GM21423 (cell line): ENCODE results near the gene NADK.

Experiments used
- ATAC-seq: cut with Tn5 transposase; IDR thresholded peaks from one replicate; pipeline ENCODE4 v1.9.1; 2021; ENCODE audit warnings: mild to moderate bottlenecking, moderate library complexity; ENCODE audit not compliant: unreplicated experiment

The NADK gene, protein sequence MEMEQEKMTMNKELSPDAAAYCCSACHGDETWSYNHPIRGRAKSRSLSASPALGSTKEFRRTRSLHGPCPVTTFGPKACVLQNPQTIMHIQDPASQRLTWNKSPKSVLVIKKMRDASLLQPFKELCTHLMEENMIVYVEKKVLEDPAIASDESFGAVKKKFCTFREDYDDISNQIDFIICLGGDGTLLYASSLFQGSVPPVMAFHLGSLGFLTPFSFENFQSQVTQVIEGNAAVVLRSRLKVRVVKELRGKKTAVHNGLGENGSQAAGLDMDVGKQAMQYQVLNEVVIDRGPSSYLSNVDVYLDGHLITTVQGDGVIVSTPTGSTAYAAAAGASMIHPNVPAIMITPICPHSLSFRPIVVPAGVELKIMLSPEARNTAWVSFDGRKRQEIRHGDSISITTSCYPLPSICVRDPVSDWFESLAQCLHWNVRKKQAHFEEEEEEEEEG

GRCh38 chr1:1777950-1778662 lies at the start of gene NADK:
NADK (minus strand) TSS chr1:1778470; CDS start chr1:1765406, 13,064 bp downstream.
- peak; percentile 35 for ATAC-seq

DNA sequence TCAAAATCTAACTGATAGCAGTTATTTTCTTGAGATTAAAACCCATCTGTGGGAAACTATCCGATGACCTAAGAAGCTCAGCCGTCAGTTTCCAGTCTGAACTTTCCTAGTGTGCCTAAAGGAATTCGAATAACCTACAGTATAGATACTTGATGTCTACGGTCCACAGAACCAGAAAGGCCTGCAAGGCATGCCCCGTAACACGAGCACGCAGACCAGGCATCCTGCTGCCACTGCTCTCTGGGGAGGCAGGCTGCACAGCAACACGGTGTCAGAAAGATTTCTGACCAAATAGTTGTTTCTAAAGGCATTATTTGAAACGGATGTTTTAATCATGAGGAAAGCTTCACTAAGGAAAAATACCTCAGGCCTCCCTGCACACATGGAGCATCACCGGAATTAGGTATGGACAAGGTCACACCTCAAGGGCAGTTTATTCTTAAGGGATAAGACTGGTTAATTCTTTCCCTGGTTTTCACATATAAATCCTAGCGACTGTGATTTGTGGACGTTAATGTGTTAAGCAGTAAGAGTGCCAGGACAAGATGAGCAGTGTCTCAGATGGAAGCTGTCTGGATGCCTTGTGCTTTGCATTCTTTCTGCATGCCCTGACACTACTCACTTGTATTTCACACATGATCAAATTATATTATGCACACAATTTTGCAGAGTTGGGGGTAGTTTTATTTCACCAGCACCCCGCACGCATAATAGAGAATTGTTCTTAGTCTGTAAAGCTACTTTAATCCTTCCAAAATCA lies 49.0 kb upstream of the NADK start:
- no peak for ATAC-seq

DNA sequence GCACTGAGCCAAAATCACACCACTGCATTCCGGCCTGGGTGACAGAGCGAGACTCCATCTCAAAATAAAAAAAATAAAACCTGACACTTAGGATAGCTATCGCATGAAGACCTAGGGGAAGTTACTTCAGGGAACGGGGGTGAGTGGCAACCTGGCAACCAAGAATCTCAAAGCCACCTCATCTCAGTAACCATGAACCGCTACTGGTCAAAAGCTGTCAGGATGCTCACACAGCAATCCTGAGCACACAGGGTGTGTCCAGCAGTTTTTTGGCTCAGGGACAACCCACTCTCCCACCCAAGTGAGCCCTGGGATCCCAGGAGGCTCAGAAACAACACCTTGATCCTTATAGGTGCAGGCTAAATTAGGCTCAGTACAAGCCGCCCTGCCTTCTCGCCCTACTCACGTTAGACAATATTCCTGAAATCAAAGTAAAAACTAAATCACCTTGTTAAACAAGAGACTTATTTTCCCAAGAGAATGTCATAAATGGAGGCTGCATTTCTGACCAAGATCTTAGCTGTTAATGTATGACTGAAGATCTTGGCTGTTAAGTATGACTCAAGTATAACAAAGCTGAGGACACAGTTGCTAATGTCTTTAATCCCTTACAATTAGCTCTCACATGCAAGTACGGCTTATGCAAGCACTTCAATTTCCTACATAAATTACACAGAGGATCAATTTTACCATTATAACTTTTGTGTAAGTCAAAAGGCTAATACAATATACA lies 48.3 kb upstream of the NADK start:
- ATAC-seq: no peak

DNA sequence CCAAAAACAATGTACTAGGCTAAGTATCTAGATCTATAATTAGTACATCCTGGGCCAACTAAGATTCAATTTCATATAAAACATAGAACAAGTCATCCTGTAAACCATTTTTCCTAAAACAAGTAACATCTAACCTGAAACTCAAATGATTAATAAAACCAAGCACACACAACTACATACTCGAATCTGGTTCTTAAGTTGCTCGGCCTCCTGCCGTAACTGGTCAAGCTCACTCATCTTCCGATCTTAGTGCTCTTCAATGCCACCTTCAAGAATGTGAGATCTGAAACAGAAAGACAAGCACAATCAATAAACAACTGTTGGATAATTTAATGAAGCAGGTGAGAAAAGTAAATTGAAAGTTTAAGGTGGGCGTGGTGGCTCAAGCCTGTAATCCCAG lies 46.9 kb upstream of the NADK start:
- ATAC-seq: no peak

DNA sequence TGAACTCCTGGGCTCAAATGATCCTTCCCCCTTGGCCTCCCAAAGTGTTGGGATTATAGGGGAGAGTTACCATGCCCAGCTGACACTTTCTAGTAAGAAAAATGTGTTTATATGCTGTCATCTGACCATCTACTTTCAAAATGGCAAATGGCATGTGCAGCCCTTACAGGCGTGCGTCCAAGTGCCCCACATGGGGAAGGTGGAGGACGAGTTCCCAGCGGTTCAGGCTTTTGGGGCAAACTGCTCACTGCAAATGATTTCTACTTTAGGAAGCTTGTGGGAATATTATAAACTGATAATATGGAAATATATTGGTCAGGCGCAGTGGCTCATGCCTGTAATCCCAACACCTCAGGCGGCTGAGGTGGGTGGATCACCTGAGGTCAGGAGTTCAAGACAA lies 41.5 kb upstream of the NADK start:
- ATAC-seq: no peak

- no peak for ATAC-seq
Observed at GRCh38 chr1:1817221-1817620, 39.0 kb upstream of the NADK start.

DNA sequence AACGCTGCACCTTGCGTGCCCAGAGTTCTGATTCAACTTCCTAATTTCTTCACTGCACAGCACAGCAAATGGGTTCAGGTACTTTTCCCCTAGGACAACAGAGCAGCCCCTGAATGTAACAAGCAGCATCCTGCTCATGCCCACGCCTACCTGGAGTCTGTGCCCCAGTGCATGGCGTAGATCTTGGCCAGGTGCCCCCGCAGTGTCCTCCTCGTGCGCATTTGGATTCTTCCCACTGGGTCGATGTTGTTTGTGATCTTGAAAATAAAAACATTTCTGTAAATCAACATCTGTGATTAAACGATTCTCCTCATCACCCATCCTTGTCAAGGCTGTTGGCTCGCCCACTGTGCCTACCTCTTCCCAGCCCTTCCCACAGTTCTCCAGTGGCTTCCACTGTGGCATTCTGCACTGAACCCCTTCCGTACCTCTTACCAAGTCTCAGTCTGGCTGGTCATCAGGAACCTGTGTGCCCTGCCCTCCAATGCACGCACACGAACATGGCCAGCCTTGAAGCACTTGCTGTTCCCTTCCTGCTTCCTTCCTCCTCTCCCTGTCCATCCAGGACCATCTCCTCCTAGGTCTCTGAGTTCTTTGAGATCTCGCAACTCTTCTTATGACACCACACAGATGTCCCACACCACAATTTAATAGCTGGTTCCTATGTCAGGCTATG lies 37.5 kb upstream of the NADK start:
- ATAC-seq: no peak

GRCh38 chr1:1809489-1809888 lies 31.2 kb upstream of the NADK start:
- no peak for ATAC-seq

DNA sequence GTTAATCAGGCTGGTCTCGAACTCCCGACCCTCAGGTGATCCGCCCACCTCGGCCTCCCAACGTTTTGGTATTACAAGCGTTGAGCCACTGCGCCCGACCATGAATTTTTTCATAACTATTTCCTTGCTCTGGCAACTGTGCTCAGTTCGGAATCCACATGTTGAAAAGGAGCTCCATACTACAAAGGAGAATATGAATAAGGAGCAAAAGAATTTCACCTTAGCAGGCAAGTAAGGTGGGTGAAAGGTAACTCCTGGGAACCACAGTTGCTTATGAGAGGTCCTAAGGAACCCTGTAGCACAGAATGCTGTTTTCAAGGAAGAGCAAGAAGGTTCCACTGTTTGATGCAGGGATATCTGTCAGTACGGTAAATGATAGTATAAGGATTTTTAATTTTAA lies 29.9 kb upstream of the NADK start:
- no peak for ATAC-seq

- no peak for ATAC-seq
Observed at GRCh38 chr1:1806890-1807289, 28.6 kb upstream of the NADK start.

DNA sequence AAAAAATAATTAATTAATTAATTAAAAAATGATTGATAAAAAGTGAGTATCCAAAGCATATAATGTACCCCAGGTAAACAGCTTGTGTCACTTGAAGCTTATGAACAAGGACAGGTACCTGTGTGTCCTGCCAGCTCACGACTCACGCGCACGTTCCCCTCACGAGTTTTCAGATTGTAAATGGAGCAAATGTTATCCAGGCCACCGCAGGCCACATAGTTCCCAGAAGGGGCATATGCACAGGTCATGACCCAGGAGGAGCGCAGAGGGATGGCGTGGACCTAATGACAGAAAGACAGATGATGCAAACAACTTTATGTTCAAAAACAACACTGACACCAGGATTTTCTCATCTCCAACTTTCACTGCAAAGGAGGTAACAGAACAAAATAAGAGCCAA lies 26.0 kb upstream of the NADK start:
- ATAC-seq: no peak

GRCh38 chr1:1802871-1803270 lies 24.6 kb upstream of the NADK start:
- ATAC-seq: no peak

DNA sequence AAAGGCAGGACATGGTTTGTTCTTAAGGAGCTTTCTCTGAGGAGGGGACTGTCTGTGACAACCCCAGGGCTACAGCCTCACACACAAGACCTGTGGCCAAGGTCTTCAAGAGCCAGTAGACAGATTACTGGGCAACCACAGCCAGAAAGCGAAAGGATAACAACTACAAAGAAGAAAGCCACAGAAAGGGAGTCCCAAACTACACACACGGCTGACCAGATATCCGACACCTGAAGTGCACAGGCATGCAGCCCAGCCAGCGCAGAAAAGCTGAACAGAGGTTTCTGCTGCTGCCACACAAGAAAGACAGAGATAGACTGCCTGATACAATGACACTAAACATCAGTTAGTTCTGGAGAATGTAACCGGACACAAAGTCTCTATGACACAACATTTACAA lies 21.4 kb upstream of the NADK start:
- peak; percentile 74 for ATAC-seq

DNA sequence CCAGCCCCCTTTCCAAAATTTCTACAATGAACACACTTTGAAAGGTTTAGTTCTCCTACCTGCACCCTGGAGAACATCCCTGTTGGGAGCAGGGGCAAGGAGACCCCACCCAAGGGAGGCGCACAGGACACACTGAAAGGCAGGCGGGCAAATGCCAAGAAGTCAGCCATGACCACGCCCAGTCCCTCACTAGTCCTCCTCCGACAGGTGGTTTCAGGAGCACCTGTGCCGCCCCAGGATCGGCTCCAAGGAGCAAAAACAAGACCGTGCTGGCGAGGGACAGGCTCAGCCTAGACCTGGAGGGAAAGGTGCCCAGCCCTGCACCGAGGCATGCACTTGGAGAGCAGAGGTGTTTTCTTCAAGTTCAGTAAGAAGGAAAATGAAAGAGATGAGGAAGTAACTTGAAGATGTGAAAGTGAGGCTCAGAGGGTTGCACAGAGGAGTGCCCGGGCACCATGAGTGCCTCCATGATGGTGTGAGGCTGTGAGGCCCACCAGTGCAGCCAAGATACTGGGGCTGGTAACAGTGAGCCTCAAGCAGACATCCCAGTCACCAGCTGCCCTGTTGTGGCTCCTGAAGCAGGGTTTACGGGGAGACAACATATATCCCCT lies 19.6 kb upstream of the NADK start:
- no peak for ATAC-seq

- no peak for ATAC-seq
Observed at GRCh38 chr1:1796466-1796865, 18.2 kb upstream of the NADK start.

GRCh38 chr1:1794999-1795398 lies 16.7 kb upstream of the NADK start:
- ATAC-seq: no peak

DNA sequence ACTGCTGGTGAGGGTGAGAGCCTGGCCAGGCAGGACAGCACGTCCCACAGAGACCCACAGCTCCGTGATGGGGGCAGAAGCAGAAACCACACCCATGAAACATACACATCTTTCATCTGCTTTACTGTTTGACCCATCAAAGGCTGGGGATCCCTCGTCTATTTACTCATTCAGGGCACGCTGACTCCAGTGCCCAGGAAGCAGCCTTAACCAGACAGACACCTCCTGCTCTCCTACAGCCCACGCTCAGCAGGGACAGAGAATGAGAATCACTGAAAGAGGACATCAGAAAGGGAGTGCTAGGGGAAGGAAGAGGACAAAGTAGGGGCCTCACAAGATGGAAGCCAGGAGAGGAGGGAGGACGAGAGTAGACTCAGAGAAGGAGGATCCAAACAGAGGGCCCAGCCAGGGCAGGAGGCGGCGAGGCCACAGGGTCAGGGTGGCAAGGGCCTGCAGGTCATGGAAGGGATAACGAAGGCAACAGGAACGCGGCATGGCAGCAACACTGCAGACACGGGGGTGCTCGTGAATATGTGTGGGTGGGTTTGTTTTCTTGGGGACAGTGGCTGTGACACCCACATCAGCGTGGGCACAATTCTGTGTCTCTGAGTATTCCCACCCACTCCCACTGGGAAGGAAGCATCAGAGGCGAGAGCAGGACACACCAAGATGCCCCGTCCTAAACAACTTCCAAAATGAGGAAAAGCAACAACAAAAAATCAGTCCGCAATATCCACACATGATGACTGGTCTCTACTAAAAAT lies 15.4 kb upstream of the NADK start:
- ATAC-seq: no peak

DNA sequence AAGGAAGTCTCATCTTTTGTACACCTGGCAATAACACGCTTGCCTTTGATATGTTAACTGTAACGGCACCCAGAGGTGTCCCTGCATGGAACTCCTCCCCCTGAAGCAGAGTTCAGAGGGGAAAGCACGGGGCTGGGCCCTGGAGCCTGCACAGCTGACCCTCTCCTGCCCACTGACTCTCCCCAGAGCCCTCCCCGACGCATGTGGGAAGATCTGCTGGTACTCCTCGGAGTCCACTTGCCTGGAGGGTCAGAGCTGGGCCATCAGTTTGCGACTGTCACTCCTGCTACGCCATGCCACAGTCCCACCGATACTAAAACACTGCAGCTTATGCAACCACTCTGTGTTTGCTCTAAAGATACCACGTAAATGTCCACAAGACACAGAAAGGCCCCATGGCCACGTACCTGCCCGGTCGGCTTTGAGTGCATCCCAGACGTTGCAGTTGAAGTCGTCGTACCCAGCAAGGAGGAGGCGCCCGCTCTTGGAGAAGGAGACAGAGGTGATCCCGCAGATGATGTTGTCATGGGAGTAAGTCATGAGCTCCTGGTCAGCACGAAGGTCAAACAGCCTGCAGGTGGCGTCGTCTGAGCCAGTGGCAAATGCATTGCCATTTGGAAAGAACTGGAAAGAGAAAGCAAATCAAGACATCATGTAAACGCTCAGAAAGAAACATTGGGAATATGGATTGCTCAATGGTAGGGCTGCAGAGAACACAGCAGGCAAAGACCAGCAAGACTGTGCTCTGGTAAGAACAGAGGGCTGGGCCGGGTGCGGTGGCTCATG lies 10.6 kb upstream of the NADK start:
- ATAC-seq: no peak
